CD4-positive, alpha-beta T cell (primary cell): ENCODE results near the gene INKA1. TPM values are rescaled to one million over a fixed set of nuclear protein-coding genes. Genes with fewer than 3 reads are reported as not detected.
A peak's percentile ranks its signal among the peaks of the same experiment; 100 is the strongest.

Source experiments
- ATAC-seq: fragments of 200-7000 bp; cut with Tn5 transposase; one replicate; pipeline ENCODE4 v1.10.0; 2022; ENCODE audit warnings: mild to moderate bottlenecking; ENCODE audit not compliant: poor library complexity
- CTCF ChIA-PET: fragments of 350-600 bp; sonication (Branson Sonifier 250); formaldehyde crosslinking; loops from one replicate; lab custom pipeline; 2021; ENCODE audit warnings: antibody characterized with exemption, inconsistent platforms; lab: Charles Lee
- POLR2A ChIA-PET: fragments of 350-600 bp; sonication (Branson Sonifier 250); formaldehyde crosslinking; loops from one replicate; lab custom pipeline; 2021; ENCODE audit warnings: antibody characterized with exemption, inconsistent platforms; lab: Charles Lee
- DNase-seq, 14 experiments: peaks; one replicate each; pipeline ENCODE4 v3.0.0-alpha.2; 2013 to 2020; ENCODE audit warnings: mixed read lengths in 2 of 14
- H3K27ac ChIP-seq, 2 donors: one replicate each; pipeline versions ENCODE4 v1.5.1 to v1.7.0; 2013; ENCODE audit warnings: low read length in 2 of 2, low read depth in 1 of 2, mild to moderate bottlenecking in 1 of 2
- H3K27me3 ChIP-seq, 2 experiments: 1 replicate in 1 of 2; 2 replicates in 1 of 2; pipeline versions ENCODE4 v1.6.1 to v1.7.0; 2013; ENCODE audit warnings: low read length in 2 of 2, control low read depth in 1 of 2, mild to moderate bottlenecking in 1 of 2, moderate library complexity in 1 of 2; ENCODE audit not compliant: insufficient read depth in 2 of 2, control insufficient read depth in 1 of 2
- H3K36me3 ChIP-seq: one replicate; pipeline ENCODE4 v1.6.1; 2013; ENCODE audit warnings: low read length, control low read depth; ENCODE audit not compliant: insufficient read depth
- H3K4me1 ChIP-seq: one replicate; pipeline ENCODE4 v1.6.1; 2013; ENCODE audit warnings: low read length, control low read depth; ENCODE audit not compliant: insufficient read depth
- H3K4me3 ChIP-seq: one replicate; pipeline ENCODE4 v1.5.1; 2013; ENCODE audit warnings: mild to moderate bottlenecking, low read length, moderate library complexity
- H3K9me3 ChIP-seq, 2 experiments: 1 replicate in 1 of 2; 2 replicates in 1 of 2; pipeline versions ENCODE4 v1.6.1 to v1.7.0; 2013; ENCODE audit warnings: low read length in 2 of 2, mild to moderate bottlenecking in 2 of 2, control low read depth in 1 of 2, moderate library complexity in 1 of 2; ENCODE audit not compliant: control insufficient read depth in 1 of 2, insufficient read depth in 1 of 2
- H3K27ac Mint-ChIP-seq: one replicate; pipeline ENCODE4 v1.8.0; 2020; ENCODE audit warnings: mixed read lengths
- H3K27me3 Mint-ChIP-seq: one replicate; pipeline ENCODE4 v1.8.0; 2021; ENCODE audit warnings: mixed read lengths
- H3K36me3 Mint-ChIP-seq: one replicate; pipeline ENCODE4 v1.8.0; 2021; ENCODE audit warnings: low read depth, mixed read lengths
- H3K4me1 Mint-ChIP-seq: one replicate; pipeline ENCODE4 v1.8.0; 2021; ENCODE audit warnings: low read depth, mixed read lengths
- H3K4me3 Mint-ChIP-seq: one replicate; pipeline ENCODE4 v1.8.0; 2020; ENCODE audit warnings: mild to moderate bottlenecking, mixed read lengths
- H3K9me3 Mint-ChIP-seq: one replicate; pipeline ENCODE4 v1.8.0; 2020; ENCODE audit warnings: mixed read lengths
- intact Hi-C, 2 experiments: fragments of 100-400 bp; cut with DNase I in 1 of 2; cut with micrococcal nuclease in 1 of 2; formaldehyde crosslinking; loops; one replicate each; pipeline versions ENCODE4 v1.15.1 to v1.9.0; 2023 to 2025; cut with DNase I, micrococcal nuclease
- total RNA-seq, 174 experiments: library from RNA in 2 of 174; stranded (reverse) in 2 of 174; gene quantifications; one replicate each; pipeline ENCODE4 v1.2.3 and lab custom pipeline; 2021 to 2026
- TF ChIP-seq, protein P1 (sequence below): fragments of 200-600 bp; IDR thresholded peaks from one replicate; pipeline ENCODE4 v1.8.0; 2022; ENCODE audit warnings: antibody characterized with exemption, mild to moderate bottlenecking

INKA1 gene
- total RNA-seq, 2 experiments from 2014 or later, result 0.85 to 0.87 TPM

DNA sequence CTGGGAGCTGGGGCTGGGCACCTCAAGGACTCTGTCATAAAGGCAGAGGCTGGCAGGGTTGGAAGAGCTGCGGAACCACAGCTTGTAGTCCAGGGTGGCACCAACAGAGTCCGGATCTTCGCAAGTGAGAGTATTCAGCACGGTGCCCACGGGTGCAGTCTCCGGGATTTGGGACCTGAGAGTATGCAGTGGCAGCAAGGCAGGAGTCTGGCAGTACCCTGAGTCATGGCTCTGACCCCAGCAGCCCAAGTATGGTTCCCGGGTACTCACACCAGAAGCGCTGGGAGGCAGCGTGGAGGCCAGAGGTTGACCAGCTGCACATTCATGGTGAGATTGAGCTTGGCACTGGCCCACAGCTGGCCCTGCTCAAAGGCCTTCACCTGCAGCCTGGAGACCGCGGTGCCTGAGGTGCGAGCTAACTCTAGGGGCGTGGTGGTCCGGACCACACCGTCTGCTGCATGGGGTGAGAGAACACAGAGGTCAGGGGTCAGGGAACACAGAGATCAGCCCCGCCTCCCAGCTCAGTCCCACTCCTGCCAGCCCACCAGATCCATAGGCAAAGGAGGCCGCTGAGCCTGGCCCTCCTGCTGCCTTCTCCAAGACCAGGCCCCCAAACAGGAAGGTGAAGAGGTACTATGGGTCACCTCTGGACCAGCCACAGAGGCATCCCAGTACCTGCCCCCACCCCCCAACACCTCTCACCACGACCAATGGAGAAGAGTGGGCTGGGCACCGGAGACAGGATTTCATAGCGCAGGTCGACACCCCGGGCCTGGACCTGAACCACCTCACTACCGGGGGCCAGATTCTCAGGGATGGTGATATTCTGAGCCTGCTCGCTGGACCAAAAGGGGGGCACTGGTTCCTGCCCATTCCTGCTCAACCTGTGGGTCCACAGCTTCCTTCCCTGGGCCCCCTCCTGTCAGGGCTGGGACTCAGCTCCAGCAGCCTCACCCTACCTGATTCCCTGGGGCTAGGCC, 7.8 kb upstream of the INKA1 start:
- DNase-seq (no peak), ATAC-seq (no peak)
- Histone ChIP-seq H3K27me3 (no peaks in the 10 kb centered on the region), H3K4me1 (no peaks in the 10 kb centered on the region), H3K36me3 (no peaks in the 10 kb centered on the region), H3K9me3 (no peaks in the 10 kb centered on the region), H3K27ac (no peak overlapping the region), H3K4me3 (no peak overlapping the region)
- Mint-ChIP-seq H3K27me3 (no peaks in the 10 kb centered on the region), H3K4me3 (no peak overlapping the region), H3K36me3 (no peaks in the 10 kb centered on the region), H3K27ac (no peak overlapping the region), H3K4me1 (peaks cover 2% of the 10 kb centered on the region), H3K9me3 (no peaks in the 10 kb centered on the region)
- TF ChIP-seq, protein P1, sequence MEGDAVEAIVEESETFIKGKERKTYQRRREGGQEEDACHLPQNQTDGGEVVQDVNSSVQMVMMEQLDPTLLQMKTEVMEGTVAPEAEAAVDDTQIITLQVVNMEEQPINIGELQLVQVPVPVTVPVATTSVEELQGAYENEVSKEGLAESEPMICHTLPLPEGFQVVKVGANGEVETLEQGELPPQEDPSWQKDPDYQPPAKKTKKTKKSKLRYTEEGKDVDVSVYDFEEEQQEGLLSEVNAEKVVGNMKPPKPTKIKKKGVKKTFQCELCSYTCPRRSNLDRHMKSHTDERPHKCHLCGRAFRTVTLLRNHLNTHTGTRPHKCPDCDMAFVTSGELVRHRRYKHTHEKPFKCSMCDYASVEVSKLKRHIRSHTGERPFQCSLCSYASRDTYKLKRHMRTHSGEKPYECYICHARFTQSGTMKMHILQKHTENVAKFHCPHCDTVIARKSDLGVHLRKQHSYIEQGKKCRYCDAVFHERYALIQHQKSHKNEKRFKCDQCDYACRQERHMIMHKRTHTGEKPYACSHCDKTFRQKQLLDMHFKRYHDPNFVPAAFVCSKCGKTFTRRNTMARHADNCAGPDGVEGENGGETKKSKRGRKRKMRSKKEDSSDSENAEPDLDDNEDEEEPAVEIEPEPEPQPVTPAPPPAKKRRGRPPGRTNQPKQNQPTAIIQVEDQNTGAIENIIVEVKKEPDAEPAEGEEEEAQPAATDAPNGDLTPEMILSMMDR, result no peak
- CTCF ChIA-PET, result no interaction called here
- intact Hi-C loops, result no loop called here
- POLR2A ChIA-PET, result no interaction called here

DNA sequence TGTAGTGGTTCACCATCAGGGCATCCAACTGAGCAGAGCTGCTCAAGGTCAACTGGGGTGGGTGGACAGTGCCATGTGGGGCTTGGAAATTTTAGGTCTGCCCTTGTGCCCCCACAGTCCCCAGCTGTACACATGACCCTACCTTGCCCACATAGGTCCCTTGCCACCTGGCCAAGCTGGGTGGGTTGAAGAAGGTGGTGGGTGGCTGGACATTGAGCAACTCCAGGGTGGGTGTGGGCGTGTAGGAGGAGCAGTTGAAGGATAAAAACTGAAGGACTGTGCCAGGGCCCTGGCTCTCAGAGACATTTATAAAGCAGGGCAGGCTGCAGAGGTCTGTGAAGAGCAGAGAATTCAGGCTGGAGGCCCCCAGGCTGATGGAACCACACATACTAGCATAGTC, 4.0 kb upstream of the INKA1 start:
- no peak overlapping the region for H3K27ac Mint-ChIP-seq

DNA sequence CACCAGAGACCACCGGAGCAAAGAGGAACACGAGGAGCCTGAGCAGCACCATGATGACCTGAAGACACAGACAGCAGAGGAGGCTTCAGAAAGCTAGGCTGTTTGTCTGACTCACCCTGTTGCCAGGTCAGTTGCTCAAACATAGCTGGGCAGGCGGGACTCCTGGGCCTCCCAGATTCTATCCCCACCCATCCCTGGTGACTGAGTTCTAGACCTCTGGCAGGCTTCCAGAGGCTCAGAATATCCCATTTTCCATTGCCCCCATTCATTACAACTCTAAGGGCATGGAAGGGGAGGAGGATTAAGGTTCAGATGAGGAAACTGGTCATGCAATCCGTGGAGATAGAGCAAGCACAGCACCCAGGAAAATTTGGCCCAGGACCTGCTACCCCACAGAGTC, 3.3 kb upstream of the INKA1 start, which contains the start of gene CDHR4:
TSS of gene CDHR4 (minus strand) at position 113 of the 400 bp plus-strand sequence. CDS start at position 52, 61 bp downstream.
- no peak for ATAC-seq
- POLR2A ChIA-PET, result interaction anchor here (2.2 kb wide), 1 partner anchor 14 kb away, joined by 5 read pairs; the partner anchor contains the start of gene IP6K1
- peak in 1 of 14 experiments; percentile 13 for DNase-seq
- peaks cover 20% of the 10 kb centered on the region for H3K4me1 ChIP-seq
- Mint-ChIP-seq H3K9me3 (no peaks in the 10 kb centered on the region), H3K4me3 (peak within 1 kb of the TSS; percentile 34), H3K27me3 (peaks cover 4% of the 10 kb centered on the region), H3K27ac (no peak within 1 kb of the TSS), H3K4me1 (peaks cover 14% of the 10 kb centered on the region), H3K36me3 (no peaks in the 10 kb centered on the region)
- intact Hi-C loops, result loop anchor here (5.0 to 10.0 kb wide), 2 partner anchors 128 to 285 kb away; partner anchors contain the start of genes MON1A (in 1 of the 2) and RBM5 (in 1 of the 2)
- CTCF ChIA-PET, result interaction anchor here (0.7 to 0.8 kb wide), 2 partner anchors 39 to 41 kb away, joined by 3 read pairs; no protein-coding TSS in a partner anchor
- no peak within 1 kb of the TSS for H3K27ac ChIP-seq
- H3K27me3 ChIP-seq, result no peaks in the 10 kb centered on the region
- H3K4me3 ChIP-seq, result no peak within 1 kb of the TSS
- H3K36me3 ChIP-seq, result no peaks in the 10 kb centered on the region
- no peaks in the 10 kb centered on the region for H3K9me3 ChIP-seq
- TF ChIP-seq, protein P1, result no peak

More for the DNA sequence above, 4.0 kb upstream of the INKA1 start:
- Mint-ChIP-seq H3K27me3 (peaks cover 4% of the 10 kb centered on the region), H3K36me3 (no peaks in the 10 kb centered on the region), H3K4me1 (peaks cover 10% of the 10 kb centered on the region), H3K4me3 (no peak overlapping the region), H3K9me3 (no peaks in the 10 kb centered on the region)
- ATAC-seq (no peak), DNase-seq (no peak)
- H3K36me3 ChIP-seq, result no peaks in the 10 kb centered on the region
- intact Hi-C loops, result no loop called here
- TF ChIP-seq, protein P1, result no peak
- peaks cover 14% of the 10 kb centered on the region for H3K4me1 ChIP-seq
- no peak overlapping the region for H3K27ac ChIP-seq
- ChIA-PET POLR2A (interaction anchor here (2.2 kb wide), 1 partner anchor 13 kb away, joined by 5 read pairs; the partner anchor contains the start of gene IP6K1), CTCF (interaction anchor here (0.8 to 1.6 kb wide), 2 partner anchors 40 to 41 kb away, joined by 3 to 7 read pairs; no protein-coding TSS in a partner anchor)
- no peak overlapping the region for H3K4me3 ChIP-seq
- no peaks in the 10 kb centered on the region for H3K9me3 ChIP-seq
- no peaks in the 10 kb centered on the region for H3K27me3 ChIP-seq
